ENCODE measurements around the gene C2orf49. TPM values are rescaled to one million over a fixed set of nuclear protein-coding genes. Genes with fewer than 3 reads are reported as not detected.
"Not testable (repeated sequence)": the region's sequence is repeated elsewhere in the genome, so short reads cannot be mapped to it uniquely, and the experiment has no call there.

The C2orf49 gene
- total RNA-seq, 5 donors from 2014 or later (not counting 1 experiment from before 2014, with no cell fraction given) = 19.3 to 27.1 (median 21.4) TPM

DNA sequence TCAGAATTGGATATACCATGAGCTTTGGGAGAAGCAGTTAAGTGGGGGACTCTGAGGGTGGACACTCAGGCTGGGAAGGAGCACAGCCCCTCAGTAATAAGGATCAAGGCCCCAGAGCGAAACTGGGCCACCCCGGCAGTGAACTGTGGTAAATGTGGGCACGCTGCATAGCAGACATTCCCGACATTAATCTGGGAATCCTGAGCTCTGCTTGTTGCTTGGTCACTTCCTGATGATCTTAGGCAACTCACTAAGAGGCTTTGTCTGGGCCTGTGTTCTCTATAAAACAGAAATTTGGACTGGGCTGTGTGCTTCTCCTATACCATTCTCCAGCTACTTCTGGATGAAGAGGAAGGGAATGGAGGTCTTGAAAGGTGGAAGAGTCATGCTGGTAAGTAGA, 12.6 kb upstream of the C2orf49 start:
- Mint-ChIP-seq H3K4me1 (peaks cover 66 to 72% (median 68%) of the 10 kb centered on the region in 3 donors), H3K27me3 (no peaks in the 10 kb centered on the region), H3K36me3 (peaks cover 6% of the 10 kb centered on the region), H3K27ac (peak overlapping the region in 1 of 2 donors; percentile 64), H3K4me3 (no peak overlapping the region), H3K9me3 (no peaks in the 10 kb centered on the region)
- ChIA-PET CTCF (no interaction called here), POLR2A (no interaction called here)
- Histone ChIP-seq H3K27me3 (replicated peaks in 1 of 2; ENCODE audit: control insufficient read depth in 2 of 2, extremely low read depth in 1 of 2, insufficient read depth in 2 of 2, low read length in 1 of 2) (no peaks in the 10 kb centered on the region), H3K4me1 (ENCODE audit: control insufficient read depth in 1 of 2, extremely low read depth in 1 of 2, insufficient read depth in 2 of 2, low read length in 2 of 2) (peaks cover 3 to 23% of the 10 kb centered on the region in 2 experiments), H3K4me3 (ENCODE audit: control insufficient read depth in 1 of 2, extremely low read depth in 1 of 2, low read length in 1 of 2) (no peak overlapping the region), H3K36me3 (ENCODE audit: control insufficient read depth in 2 of 2, extremely low read depth in 1 of 2, insufficient read depth in 1 of 2, low read length in 1 of 2) (peaks cover 0 to 3% of the 10 kb centered on the region in 2 donors), H3K27ac (ENCODE audit: low read length) (no peak overlapping the region), H3K9me3 (no peaks in the 10 kb centered on the region)
- 89% methylated on average over 4 of the region's 4 CpGs for WGBS (ENCODE audit: insufficient coverage)
- ATAC-seq (replicated peaks in 1 of 4) (no peak), DNase-seq (no peak)

DNA sequence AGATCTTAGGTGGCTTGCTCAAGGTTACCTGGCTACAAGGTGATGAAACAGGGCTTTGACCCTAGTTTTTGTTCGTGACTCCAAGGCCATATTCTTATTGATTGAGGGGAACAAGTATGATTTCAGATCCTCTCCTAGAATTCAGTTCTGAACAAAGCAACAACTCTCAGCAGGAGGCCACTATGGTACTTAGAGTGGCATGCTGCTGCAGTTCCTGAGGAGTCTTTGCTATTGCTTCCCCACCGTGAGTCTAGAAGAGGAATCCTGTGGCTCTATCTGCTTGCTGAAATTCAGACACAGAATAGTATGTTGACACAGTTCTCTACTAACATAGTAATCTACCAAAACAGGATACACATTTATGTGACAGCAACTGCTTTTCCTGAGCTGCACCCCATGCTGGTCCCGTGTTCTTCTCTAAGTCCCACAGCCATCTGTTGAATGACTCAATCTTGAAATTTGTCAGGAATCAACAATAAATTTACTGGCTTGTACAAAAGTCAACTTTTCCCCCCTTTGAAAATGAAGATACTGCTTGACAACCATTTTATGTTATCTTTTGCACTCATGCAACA, 11.9 kb upstream of the C2orf49 start:
- H3K4me1 Mint-ChIP-seq = peaks cover 65 to 71% (median 68%) of the 10 kb centered on the region in 3 donors
- H3K27ac Mint-ChIP-seq = peak overlapping the region in 1 of 2 donors; percentile 34
- WGBS (ENCODE audit: insufficient coverage) = 65% methylated on average over 2 of the region's 3 CpGs
- no peak overlapping the region for H3K4me3 ChIP-seq (ENCODE audit: control insufficient read depth in 1 of 2, extremely low read depth in 1 of 2, low read length in 1 of 2)
- no peak overlapping the region for H3K27ac ChIP-seq (ENCODE audit: low read length)
- ATAC-seq (replicated peaks in 1 of 4) (no peak), DNase-seq (no peak)
- no peaks in the 10 kb centered on the region for H3K9me3 Mint-ChIP-seq
- no peaks in the 10 kb centered on the region for H3K9me3 ChIP-seq
- POLR2A ChIA-PET = no interaction called here
- peaks cover 6 to 30% of the 10 kb centered on the region in 2 experiments for H3K4me1 ChIP-seq (ENCODE audit: control insufficient read depth in 1 of 2, extremely low read depth in 1 of 2, insufficient read depth in 2 of 2, low read length in 2 of 2)
- no peaks in the 10 kb centered on the region for H3K27me3 Mint-ChIP-seq
- CTCF ChIA-PET = no interaction called here
- peaks cover 0 to 3% of the 10 kb centered on the region in 2 donors for H3K36me3 ChIP-seq (ENCODE audit: control insufficient read depth in 2 of 2, extremely low read depth in 1 of 2, insufficient read depth in 1 of 2, low read length in 1 of 2)
- H3K4me3 Mint-ChIP-seq = no peak overlapping the region
- no peaks in the 10 kb centered on the region for H3K27me3 ChIP-seq (replicated peaks in 1 of 2; ENCODE audit: control insufficient read depth in 2 of 2, extremely low read depth in 1 of 2, insufficient read depth in 2 of 2, low read length in 1 of 2)
- H3K36me3 Mint-ChIP-seq = peaks cover 6% of the 10 kb centered on the region

GRCh38 chr2:105327271-105327670, 10.1 kb upstream of the C2orf49 start:
- H3K36me3 Mint-ChIP-seq; H3K27me3 Mint-ChIP-seq; H3K9me3 Mint-ChIP-seq; H3K27ac ChIP-seq (ENCODE audit: low read length); ATAC-seq (replicated peaks in 1 of 4); H3K27me3 ChIP-seq (replicated peaks in 1 of 2; ENCODE audit: control insufficient read depth in 2 of 2, extremely low read depth in 1 of 2, insufficient read depth in 2 of 2, low read length in 1 of 2); H3K4me3 ChIP-seq (ENCODE audit: control insufficient read depth in 1 of 2, extremely low read depth in 1 of 2, low read length in 1 of 2); H3K9me3 ChIP-seq; DNase-seq; H3K36me3 ChIP-seq (ENCODE audit: control insufficient read depth in 2 of 2, extremely low read depth in 1 of 2, insufficient read depth in 1 of 2, low read length in 1 of 2); H3K4me3 Mint-ChIP-seq: not testable (repeated sequence)
- peaks cover 6 to 34% of the 10 kb centered on the region in 2 experiments for H3K4me1 ChIP-seq (ENCODE audit: control insufficient read depth in 1 of 2, extremely low read depth in 1 of 2, insufficient read depth in 2 of 2, low read length in 2 of 2)
- peak overlapping the region; percentile 86 to 88 for H3K27ac Mint-ChIP-seq
- POLR2A ChIA-PET = interaction anchor here in 1 of 2 donors (0.6 kb wide), 1 partner anchor 595 kb away, joined by 12 read pairs; no protein-coding TSS in a partner anchor
- CTCF ChIA-PET = interaction anchor here in 1 of 2 donors (1.3 kb wide), 1 partner anchor 11 kb away, joined by 4 read pairs; no protein-coding TSS in a partner anchor
- H3K4me1 Mint-ChIP-seq = peaks cover 63 to 68% (median 68%) of the 10 kb centered on the region in 3 donors
- no CpG with 5 or more reads among the region's 3 CpGs for WGBS (ENCODE audit: insufficient coverage)

- no peak overlapping the region for H3K4me3 ChIP-seq (ENCODE audit: control insufficient read depth in 1 of 2, extremely low read depth in 1 of 2, low read length in 1 of 2)
- no peaks in the 10 kb centered on the region for H3K9me3 ChIP-seq
- WGBS (ENCODE audit: insufficient coverage) = no CpG with 5 or more reads among the region's 2 CpGs
- peaks cover 60 to 64% (median 64%) of the 10 kb centered on the region in 3 donors for H3K4me1 Mint-ChIP-seq
- no peak for DNase-seq
- H3K36me3 ChIP-seq (ENCODE audit: control insufficient read depth in 2 of 2, extremely low read depth in 1 of 2, insufficient read depth in 1 of 2, low read length in 1 of 2) = no peaks in the 10 kb centered on the region
- peaks cover 4% of the 10 kb centered on the region for H3K36me3 Mint-ChIP-seq
- H3K27ac Mint-ChIP-seq = peak overlapping the region; percentile 86 to 88
- no peak for ATAC-seq (replicated peaks in 1 of 4)
- peaks cover 6 to 34% of the 10 kb centered on the region in 2 experiments for H3K4me1 ChIP-seq (ENCODE audit: control insufficient read depth in 1 of 2, extremely low read depth in 1 of 2, insufficient read depth in 2 of 2, low read length in 2 of 2)
- H3K27me3 Mint-ChIP-seq = no peaks in the 10 kb centered on the region
- CTCF ChIA-PET = interaction anchor here in 1 of 2 donors (1.3 kb wide), 1 partner anchor 11 kb away, joined by 4 read pairs; no protein-coding TSS in a partner anchor
- no peaks in the 10 kb centered on the region for H3K27me3 ChIP-seq (replicated peaks in 1 of 2; ENCODE audit: control insufficient read depth in 2 of 2, extremely low read depth in 1 of 2, insufficient read depth in 2 of 2, low read length in 1 of 2)
- peak overlapping the region; percentile 70 for H3K27ac ChIP-seq (ENCODE audit: low read length)
- H3K9me3 Mint-ChIP-seq = no peaks in the 10 kb centered on the region
- H3K4me3 Mint-ChIP-seq = peak overlapping the region; percentile 84 to 97 (median 92)
- POLR2A ChIA-PET = interaction anchor here in 1 of 2 donors (0.6 kb wide), 1 partner anchor 595 kb away, joined by 12 read pairs; no protein-coding TSS in a partner anchor
Measured at GRCh38 chr2:105327690-105328089, 9.7 kb upstream of the C2orf49 start.

DNA sequence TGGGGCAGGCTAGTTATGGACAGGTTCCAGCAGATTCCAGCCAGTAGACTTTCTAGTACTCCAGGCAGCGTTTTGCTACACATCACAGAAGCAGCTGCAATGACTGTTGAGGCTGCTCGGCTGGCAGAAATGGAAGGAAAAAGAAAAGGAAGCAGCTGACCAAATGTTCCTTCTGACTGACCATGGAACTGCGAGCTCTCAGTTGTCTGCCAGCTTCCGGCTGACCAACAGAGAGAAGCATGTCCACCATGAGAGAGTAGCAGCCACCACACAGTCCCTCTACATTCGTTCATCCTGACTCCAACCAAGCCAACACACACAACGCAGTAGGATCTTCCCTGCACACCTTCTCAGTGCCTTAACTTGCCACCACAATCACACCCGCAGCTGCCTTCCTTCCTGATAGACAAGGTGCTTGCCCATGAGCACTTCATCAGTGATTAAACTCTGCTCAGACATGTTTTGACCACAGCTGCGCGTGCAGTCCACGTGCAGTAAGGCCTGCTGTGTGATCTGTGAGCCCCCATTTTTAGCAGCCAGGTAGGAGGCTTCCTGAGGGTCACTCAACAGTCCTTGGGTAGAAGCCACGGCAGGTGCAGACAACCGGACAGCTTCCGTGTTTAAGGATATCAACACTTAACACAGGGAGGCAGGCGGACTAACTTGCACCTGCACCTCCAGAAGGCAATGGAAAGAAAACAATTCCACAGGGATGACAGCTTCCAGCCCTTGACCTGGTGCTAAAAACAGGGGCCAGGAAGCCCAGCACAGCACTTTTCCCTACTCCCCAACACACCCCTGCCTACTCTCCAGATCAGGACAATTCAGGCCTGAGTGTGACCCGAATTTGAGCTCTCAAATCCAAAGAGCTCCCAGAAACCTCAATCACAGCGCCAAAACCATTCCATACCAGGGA, 8.8 kb upstream of the C2orf49 start:
- Mint-ChIP-seq H3K27me3 (no peaks in the 10 kb centered on the region), H3K36me3 (no peaks in the 10 kb centered on the region), H3K27ac (peak overlapping the region; percentile 86 to 88), H3K4me3 (peak overlapping the region; percentile 84 to 97 (median 92)), H3K4me1 (peaks cover 53 to 60% (median 57%) of the 10 kb centered on the region in 3 donors), H3K9me3 (no peaks in the 10 kb centered on the region)
- DNase-seq (peak in 10 of 35 experiments; percentile 3 to 59 (median 16)), ATAC-seq (replicated peaks in 1 of 4) (no peak)
- Histone ChIP-seq H3K9me3 (no peaks in the 10 kb centered on the region), H3K4me3 (ENCODE audit: control insufficient read depth in 1 of 2, extremely low read depth in 1 of 2, low read length in 1 of 2) (peak overlapping the region; percentile 69 to 81), H3K4me1 (ENCODE audit: control insufficient read depth in 1 of 2, extremely low read depth in 1 of 2, insufficient read depth in 2 of 2, low read length in 2 of 2) (peaks cover 6 to 29% of the 10 kb centered on the region in 2 experiments), H3K27ac (ENCODE audit: low read length) (peak overlapping the region; percentile 70), H3K36me3 (ENCODE audit: control insufficient read depth in 2 of 2, extremely low read depth in 1 of 2, insufficient read depth in 1 of 2, low read length in 1 of 2) (no peaks in the 10 kb centered on the region), H3K27me3 (replicated peaks in 1 of 2; ENCODE audit: control insufficient read depth in 2 of 2, extremely low read depth in 1 of 2, insufficient read depth in 2 of 2, low read length in 1 of 2) (no peaks in the 10 kb centered on the region)
- POLR2A ChIA-PET = interaction anchor here in 1 of 2 donors (0.9 kb wide), 1 partner anchor 14 kb away, joined by 4 read pairs; no protein-coding TSS in a partner anchor
- CTCF ChIA-PET = interaction anchor here (0.6 to 1.3 kb wide), 2 partner anchors 10 to 287 kb away, joined by 4 to 6 read pairs; no protein-coding TSS in a partner anchor
- WGBS (ENCODE audit: insufficient coverage) = 35% methylated on average over 12 of the region's 16 CpGs

DNA sequence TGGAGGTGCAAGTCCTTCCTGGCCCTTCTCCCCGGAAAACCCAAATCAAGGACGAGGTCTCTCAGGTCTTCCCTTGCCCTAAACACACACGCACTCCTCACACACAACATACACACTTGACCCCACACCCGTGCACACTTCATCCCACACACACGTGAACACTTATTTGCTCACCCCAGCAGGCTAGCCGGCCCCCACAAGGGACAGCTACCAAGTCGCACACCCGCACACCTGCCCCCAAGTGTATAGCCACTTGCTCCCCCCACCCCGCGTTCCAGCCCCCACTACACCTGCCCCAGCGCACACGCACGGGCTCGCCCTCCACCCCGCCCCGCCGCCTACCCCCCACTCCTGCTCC, 8.2 kb upstream of the C2orf49 start:
- Mint-ChIP-seq H3K9me3 (no peaks in the 10 kb centered on the region), H3K36me3 (no peaks in the 10 kb centered on the region), H3K27ac (peak overlapping the region; percentile 86 to 88), H3K4me1 (peaks cover 50 to 54% (median 50%) of the 10 kb centered on the region in 3 donors), H3K4me3 (peak overlapping the region; percentile 84 to 97 (median 92)), H3K27me3 (no peaks in the 10 kb centered on the region)
- Histone ChIP-seq H3K4me3 (ENCODE audit: control insufficient read depth in 1 of 2, extremely low read depth in 1 of 2, low read length in 1 of 2) (peak overlapping the region; percentile 69 to 81), H3K27me3 (replicated peaks in 1 of 2; ENCODE audit: control insufficient read depth in 2 of 2, extremely low read depth in 1 of 2, insufficient read depth in 2 of 2, low read length in 1 of 2) (no peaks in the 10 kb centered on the region), H3K4me1 (ENCODE audit: control insufficient read depth in 1 of 2, extremely low read depth in 1 of 2, insufficient read depth in 2 of 2, low read length in 2 of 2) (peaks cover 6 to 29% of the 10 kb centered on the region in 2 experiments), H3K27ac (ENCODE audit: low read length) (peak overlapping the region; percentile 70), H3K9me3 (no peaks in the 10 kb centered on the region), H3K36me3 (ENCODE audit: control insufficient read depth in 2 of 2, extremely low read depth in 1 of 2, insufficient read depth in 1 of 2, low read length in 1 of 2) (peaks cover 0 to 2% of the 10 kb centered on the region in 2 donors)
- ChIA-PET CTCF (no interaction called here), POLR2A (interaction anchor here in 1 of 2 donors (0.6 to 0.9 kb wide), 2 partner anchors 9 to 14 kb away, joined by 4 to 5 read pairs; no protein-coding TSS in a partner anchor)
- ATAC-seq (replicated peaks in 1 of 4) (peak in 3 of 4 experiments; percentile 23 to 38 (median 27)), DNase-seq (peak in 4 of 35 experiments; percentile 5 to 22 (median 13))
- 0% methylated on average over 6 of the region's 17 CpGs for WGBS (ENCODE audit: insufficient coverage)
